ENCODE results near the gene RUBCNL.
"Not testable (repeated sequence)": the region's sequence is repeated elsewhere in the genome, so short reads cannot be mapped to it uniquely, and the experiment has no call there.

Gene RUBCNL

DNA sequence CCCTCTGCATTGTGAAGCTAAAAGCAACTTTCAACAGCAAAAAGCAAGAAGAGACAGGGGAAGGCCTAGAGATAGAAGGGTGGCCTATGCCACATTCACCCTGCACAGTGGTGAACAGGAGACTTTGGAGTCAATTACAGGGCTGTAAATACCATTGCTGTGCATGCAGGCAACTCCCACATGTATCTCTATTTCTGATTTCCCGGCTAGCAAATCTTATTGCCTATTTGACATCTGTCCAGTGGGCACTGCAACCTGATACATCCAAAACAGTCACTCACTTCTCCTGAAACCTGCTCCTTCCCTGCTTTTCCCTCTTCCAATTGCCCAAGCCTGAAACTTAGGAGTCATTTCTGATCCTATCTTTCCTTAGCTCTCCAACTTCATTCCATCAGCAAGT, 13.4 kb downstream of the RUBCNL start:
- no peak for DNase-seq

GRCh38 chr13:46372938-46373337, 14.1 kb downstream of the RUBCNL start:
- not testable (repeated sequence) for DNase-seq

GRCh38 chr13:46372071-46372470, 15.0 kb downstream of the RUBCNL start:
- DNase-seq, result no peak

DNA sequence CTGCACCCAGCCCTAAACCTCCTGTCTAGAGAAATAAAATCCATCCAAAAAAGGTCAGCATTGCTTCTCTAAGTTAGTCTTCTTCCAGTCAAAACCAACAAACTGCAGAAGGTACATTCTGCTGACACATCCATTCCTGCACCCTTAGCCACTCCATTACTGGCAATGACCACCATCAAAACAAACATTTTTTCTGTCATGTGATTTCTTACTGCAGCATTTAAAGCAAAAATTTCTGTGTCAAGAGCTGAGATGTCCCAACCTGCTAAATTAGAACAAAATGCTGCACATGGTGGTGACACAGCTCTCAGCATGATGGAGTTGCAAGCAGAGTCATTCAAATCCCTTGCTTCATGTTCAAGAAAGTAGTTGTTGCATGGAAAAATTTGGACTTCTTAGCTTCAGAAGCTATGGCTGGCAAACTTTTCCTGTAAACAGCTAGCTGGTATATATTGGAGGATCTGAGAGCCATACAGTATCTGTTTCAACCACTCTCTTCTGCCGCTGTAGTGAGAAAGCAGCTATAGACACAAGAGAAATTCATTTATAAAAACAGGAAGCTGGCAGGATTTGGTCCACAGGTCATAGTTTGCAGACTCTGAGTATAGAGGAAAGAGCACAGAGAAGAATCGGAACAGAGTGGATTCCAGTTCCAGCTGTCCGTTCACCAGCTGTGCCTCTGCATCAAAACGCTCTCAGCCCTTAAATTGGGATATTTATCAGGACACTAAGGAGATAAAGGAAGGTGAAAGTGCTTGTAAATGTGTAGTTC, 17.4 kb downstream of the RUBCNL start:
- no peak for DNase-seq

GRCh38 chr13:46367617-46368327, 19.3 kb downstream of the RUBCNL start:
- no peak for DNase-seq

GRCh38 chr13:46361276-46361934, 25.6 kb downstream of the RUBCNL start:
- DNase-seq, result no peak

- no peak for DNase-seq
Measured at GRCh38 chr13:46360604-46361003, 26.4 kb downstream of the RUBCNL start.

DNA sequence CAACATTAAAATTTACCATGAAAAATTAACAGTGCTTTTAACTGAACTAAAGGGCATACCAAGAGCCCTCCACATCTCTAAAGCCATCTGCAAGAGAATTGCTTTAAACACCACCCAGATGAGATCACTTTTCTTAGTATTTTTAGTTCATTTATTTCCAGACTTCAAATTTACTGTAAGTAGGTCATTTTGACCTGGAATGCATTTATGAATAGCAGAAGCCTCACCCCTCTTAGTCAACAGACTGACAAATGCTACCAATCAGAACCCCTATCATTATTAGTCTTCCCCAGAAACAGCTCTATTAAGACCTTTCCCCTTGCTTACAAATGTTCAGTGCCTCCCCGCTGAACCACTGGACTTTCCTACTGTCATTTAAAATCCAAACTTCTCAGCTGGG, 27.3 kb downstream of the RUBCNL start:
- no peak for DNase-seq

DNA sequence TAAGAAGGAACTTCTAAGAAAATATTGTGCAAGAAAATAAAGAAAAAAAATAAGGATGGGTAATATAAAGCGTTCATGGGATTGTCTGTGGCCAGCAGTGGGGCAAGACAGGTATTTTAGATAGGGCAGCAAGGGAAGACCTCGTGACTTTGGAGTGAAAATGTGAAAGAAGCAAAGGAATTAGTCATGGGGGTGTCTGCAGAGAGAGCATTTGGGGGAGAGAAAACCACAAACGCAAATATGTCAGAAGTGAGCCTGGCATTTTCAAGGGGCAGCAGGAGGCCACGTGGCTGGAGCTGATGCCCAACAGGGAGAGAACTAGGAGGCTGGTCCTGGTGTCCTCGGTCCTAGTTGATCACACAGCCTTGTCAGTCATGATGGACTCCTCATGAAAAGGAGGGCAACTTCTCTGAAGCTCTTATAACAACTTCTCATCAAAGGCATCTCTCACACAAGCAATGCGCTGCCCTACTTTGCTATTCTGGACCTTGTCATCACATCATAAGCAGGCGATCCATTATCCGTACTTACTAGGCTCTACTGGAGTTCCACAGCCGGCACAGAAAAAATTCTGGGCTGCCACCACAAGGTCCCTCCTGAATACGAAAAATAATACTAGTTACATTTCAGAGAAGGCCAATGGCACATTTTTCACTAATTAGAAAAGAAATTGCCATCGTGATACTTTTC, 31.0 kb downstream of the RUBCNL start:
- DNase-seq, result no peak

- no peak for DNase-seq
Measured at GRCh38 chr13:46355088-46355468, 32.0 kb downstream of the RUBCNL start.

- no peak for DNase-seq
Measured at GRCh38 chr13:46354156-46355087, 32.6 kb downstream of the RUBCNL start.

- DNase-seq, result no peak
Measured at GRCh38 chr13:46352805-46353204, 34.2 kb downstream of the RUBCNL start.

DNA sequence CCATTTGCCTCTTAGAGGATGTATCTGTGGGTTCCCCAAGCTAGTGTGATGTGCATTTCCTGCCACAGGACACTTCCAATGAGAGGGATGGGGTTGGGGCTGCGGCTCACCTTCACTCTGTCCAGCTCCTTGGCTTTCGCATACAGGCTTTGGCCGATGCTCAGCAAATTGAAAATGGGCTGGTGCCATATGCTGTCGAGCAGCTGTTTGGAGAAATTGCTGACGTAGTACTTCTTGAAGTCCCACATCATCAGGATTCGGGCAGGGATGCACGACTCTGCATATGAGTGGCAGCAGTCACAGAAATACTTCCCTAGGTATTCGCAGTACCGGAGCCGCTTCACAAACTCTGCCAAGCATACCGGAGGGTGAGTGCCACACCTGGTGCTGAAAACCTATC, 37.0 kb downstream of the RUBCNL start:
- no peak for DNase-seq

DNA sequence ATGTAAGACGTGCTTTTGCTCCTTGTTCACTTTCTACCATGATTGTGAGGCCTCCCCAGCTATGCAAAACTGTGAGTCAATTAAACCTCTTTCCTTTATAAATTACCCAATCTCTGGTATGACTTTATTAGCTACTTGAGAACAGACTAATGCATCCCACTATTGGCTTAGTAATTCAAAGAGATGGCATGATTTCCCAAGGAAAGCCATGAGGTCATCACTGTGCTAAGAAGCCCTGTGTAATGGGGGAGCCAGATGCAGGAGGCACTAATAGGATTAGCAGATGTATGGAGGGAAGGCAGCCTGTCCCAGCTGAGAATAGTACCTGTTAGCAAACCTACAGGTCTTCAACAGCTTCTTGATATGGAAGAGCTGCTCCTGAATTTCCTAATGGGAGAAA, 38.1 kb downstream of the RUBCNL start:
- no peak for DNase-seq

DNA sequence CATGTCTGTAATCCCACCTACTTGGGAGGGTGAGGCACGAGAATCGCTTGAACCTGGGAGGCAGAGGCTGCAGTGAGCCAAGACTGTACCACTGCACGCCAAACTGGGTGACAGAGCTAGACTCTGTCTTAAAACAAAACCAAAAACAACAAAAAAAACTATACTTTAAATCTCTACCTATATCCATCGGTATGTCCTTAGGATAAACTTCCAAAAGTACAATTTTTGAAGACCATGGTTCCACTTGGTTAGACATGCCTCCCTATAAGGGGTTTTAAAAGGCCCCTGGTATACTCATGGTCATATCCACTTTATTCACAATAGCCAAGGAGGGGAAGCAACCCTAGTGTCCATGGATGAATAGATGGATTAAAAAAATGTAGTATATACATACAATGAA, 39.8 kb downstream of the RUBCNL start:
- no peak for DNase-seq

DNA sequence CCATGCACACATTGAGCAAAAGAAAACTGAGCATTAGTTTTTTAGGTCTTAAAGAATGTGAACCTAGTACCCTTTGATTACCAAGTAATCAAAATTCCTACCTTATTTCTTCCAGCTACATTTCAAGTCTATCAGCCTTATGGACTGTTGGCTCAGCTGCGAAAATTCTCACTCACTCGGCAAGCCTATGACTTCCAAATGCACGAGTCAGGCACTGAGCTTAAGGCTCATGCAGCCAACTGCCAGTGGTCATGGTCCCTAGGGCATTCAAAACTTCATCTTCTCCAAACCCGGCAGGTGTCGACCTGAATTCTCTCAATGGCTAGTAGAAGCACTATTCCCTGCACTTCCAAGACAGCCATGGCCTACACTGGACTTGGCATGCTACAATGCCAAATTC, 41.2 kb downstream of the RUBCNL start:
- no peak for DNase-seq

GRCh38 chr13:46345398-46345797, 41.7 kb downstream of the RUBCNL start:
- DNase-seq, result no peak

DNA sequence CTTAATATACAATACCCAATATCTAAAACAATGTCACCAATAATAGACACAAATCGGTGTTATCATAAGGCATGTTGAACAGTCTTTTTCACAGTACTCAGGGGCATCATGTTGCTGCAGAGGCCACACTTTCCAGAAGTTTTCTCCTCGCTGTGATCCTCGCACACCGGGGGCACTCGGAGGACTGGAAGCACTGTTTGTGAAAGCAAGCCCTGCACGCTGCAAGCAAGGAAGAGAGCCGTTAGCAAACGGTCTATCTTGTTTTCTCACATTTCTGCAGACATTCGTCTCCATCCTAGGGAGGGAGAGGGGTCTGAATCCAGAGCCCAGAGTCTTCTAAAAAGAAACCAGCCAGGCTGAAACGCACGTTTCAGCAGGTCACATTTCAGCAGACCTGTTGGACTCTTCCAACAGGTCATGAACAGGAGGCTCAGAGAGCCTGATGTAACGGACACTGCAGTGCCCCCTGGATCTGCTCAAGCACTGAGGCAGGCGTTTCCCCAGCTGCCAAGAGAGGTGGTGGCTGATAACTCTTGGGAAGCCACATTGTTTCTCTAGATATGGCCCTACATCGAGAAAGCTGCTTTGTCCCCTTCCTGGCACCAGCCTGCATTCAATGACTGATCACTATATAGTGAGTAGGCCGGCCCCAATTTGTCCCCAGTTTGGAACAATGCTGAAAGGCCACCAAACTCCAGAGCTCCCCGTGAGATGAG, 43.6 kb downstream of the RUBCNL start:
- no peak for DNase-seq

GRCh38 chr13:46342538-46342937, 44.5 kb downstream of the RUBCNL start:
- no peak for DNase-seq

GRCh38 chr13:46341112-46341711, 45.8 kb downstream of the RUBCNL start:
- no peak for DNase-seq

DNA sequence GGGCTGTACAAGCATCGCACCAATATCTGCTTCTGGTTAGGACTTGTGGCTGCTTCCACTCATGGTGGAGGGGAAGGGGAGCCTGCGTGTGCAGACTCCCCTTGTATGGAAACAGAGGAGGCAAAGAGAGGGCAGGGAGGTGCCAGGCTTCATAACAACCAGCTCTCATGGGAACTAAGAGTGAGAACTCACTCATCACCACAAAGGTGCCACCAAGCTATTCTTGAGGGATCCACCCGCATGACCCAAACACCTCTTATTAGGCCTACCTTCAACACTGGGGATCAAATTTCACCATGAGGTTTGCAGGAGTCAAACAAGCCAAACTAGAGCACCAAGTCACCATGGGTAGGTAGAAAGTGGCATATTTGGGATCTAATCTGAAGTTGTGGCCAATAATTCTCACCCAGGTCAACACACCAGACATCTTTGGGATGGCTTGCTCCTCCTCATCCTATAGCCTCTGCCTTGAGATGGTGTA, 46.4 kb downstream of the RUBCNL start:
- DNase-seq, result no peak

Data from NCI-H446 (cell line).